Measurements from ENCODE around the gene WDR53. TPM values are rescaled to one million over a fixed set of nuclear protein-coding genes. Genes with fewer than 3 reads are reported as not detected.

Gene WDR53
- total RNA-seq, 4 donors from 2014 or later = 3.7 to 13.0 (median 4.4) TPM

- intact Hi-C loops (cut with DNase I) = no loop called here
Measured at GRCh38 chr3:196559826-196560225, 8.5 kb downstream of the WDR53 start.

GRCh38 chr3:196558476-196558875, 9.9 kb downstream of the WDR53 start:
- intact Hi-C loops (cut with DNase I) = no loop called here

More at GRCh38 chr3:196559826-196560225, 8.5 kb downstream of the WDR53 start:
- TF ChIP-seq CTCF (IDR thresholded peaks at IDR 0.05) = no peak
- TF ChIP-seq POLR2A (IDR thresholded peaks at IDR 0.05) = no peak
- peaks cover 0 to 13% of the 10 kb centered on the region in 2 donors for H3K36me3 ChIP-seq
- H3K4me3 ChIP-seq (replicated peaks in 1 of 3) = no peak overlapping the region
- no peaks in the 10 kb centered on the region for H3K9me3 ChIP-seq
- no peaks in the 10 kb centered on the region for H3K4me1 ChIP-seq
- no peaks in the 10 kb centered on the region for H3K27me3 ChIP-seq
- DNase-seq = no peak
- 60 to 65% methylated on average over 3 of the region's 3 CpGs for WGBS, 2 donors
- no peak overlapping the region for H3K27ac ChIP-seq

GRCh38 chr3:196557236-196557635, 11.1 kb downstream of the WDR53 start:
- 73 to 89% methylated on average over 5 of the region's 5 CpGs for WGBS, 2 donors
- no peak overlapping the region for H3K4me3 ChIP-seq (replicated peaks in 1 of 3)
- no peak for DNase-seq
- no peaks in the 10 kb centered on the region for H3K27me3 ChIP-seq
- H3K4me1 ChIP-seq = no peaks in the 10 kb centered on the region
- H3K9me3 ChIP-seq = no peaks in the 10 kb centered on the region
- TF ChIP-seq CTCF (IDR thresholded peaks at IDR 0.05) (no peak), POLR2A (IDR thresholded peaks at IDR 0.05) (no peak)
- no peak overlapping the region for H3K27ac ChIP-seq
- intact Hi-C loops (cut with DNase I) = no loop called here
- peaks cover 0 to 13% of the 10 kb centered on the region in 2 donors for H3K36me3 ChIP-seq

More at GRCh38 chr3:196558476-196558875, 9.9 kb downstream of the WDR53 start:
- Histone ChIP-seq H3K9me3 (no peaks in the 10 kb centered on the region), H3K4me1 (no peaks in the 10 kb centered on the region), H3K4me3 (replicated peaks in 1 of 3) (no peak overlapping the region), H3K36me3 (peaks cover 0 to 13% of the 10 kb centered on the region in 2 donors), H3K27ac (no peak overlapping the region), H3K27me3 (no peaks in the 10 kb centered on the region)
- DNase-seq = no peak
- TF ChIP-seq POLR2A (IDR thresholded peaks at IDR 0.05) = no peak

GRCh38 chr3:196555295-196555694, 13.1 kb downstream of the WDR53 start:
- intact Hi-C loops (cut with DNase I) = no loop called here
- TF ChIP-seq CTCF (IDR thresholded peaks at IDR 0.05) = no peak
- TF ChIP-seq POLR2A (IDR thresholded peaks at IDR 0.05) = no peak
- 90 to 94% methylated on average over 3 of the region's 3 CpGs for WGBS, 2 donors

GRCh38 chr3:196554205-196554604, 14.1 kb downstream of the WDR53 start:
- H3K9me3 ChIP-seq = no peaks in the 10 kb centered on the region
- no peak for DNase-seq
- 71 to 83% methylated on average over 3 of the region's 3 CpGs for WGBS, 2 donors
- H3K27ac ChIP-seq = no peak overlapping the region
- TF ChIP-seq POLR2A (IDR thresholded peaks at IDR 0.05) (no peak), CTCF (IDR thresholded peaks at IDR 0.05) (no peak)
- intact Hi-C loops (cut with DNase I) = no loop called here
- H3K4me3 ChIP-seq (replicated peaks in 1 of 3) = no peak overlapping the region
- H3K4me1 ChIP-seq = no peaks in the 10 kb centered on the region
- peaks cover 0 to 1% of the 10 kb centered on the region in 2 donors for H3K36me3 ChIP-seq
- no peaks in the 10 kb centered on the region for H3K27me3 ChIP-seq

More at GRCh38 chr3:196555295-196555694, 13.1 kb downstream of the WDR53 start:
- no peak for DNase-seq
- no peaks in the 10 kb centered on the region for H3K27me3 ChIP-seq
- H3K36me3 ChIP-seq = peaks cover 0 to 4% of the 10 kb centered on the region in 2 donors
- H3K27ac ChIP-seq = no peak overlapping the region
- no peak overlapping the region for H3K4me3 ChIP-seq (replicated peaks in 1 of 3)
- no peaks in the 10 kb centered on the region for H3K4me1 ChIP-seq
- H3K9me3 ChIP-seq = no peaks in the 10 kb centered on the region

GRCh38 chr3:196553551-196553950, 14.8 kb downstream of the WDR53 start:
- Histone ChIP-seq H3K9me3 (no peaks in the 10 kb centered on the region), H3K27ac (no peak overlapping the region), H3K27me3 (no peaks in the 10 kb centered on the region), H3K36me3 (no peaks in the 10 kb centered on the region), H3K4me1 (no peaks in the 10 kb centered on the region), H3K4me3 (replicated peaks in 1 of 3) (no peak overlapping the region)
- no peak for TF ChIP-seq POLR2A (IDR thresholded peaks at IDR 0.05)
- 90 to 92% methylated on average over 9 of the region's 9 CpGs for WGBS, 2 donors
- DNase-seq = no peak
- intact Hi-C loops (cut with DNase I) = no loop called here
